ENCODE results near the gene LMOD1.

- TF ChIP-seq CTCF (IDR thresholded peaks at IDR 0.05) (no peak), POLR2AphosphoS5 (IDR thresholded peaks at IDR 0.05; ENCODE audit: low read depth, low read length) (no peak), FOXM1 (IDR thresholded peaks at IDR 0.05; ENCODE audit: low read depth) (no peak), FOXJ3 (CRISPR knock-in tag; IDR thresholded peaks at IDR 0.05) (no peak), TAF1 (IDR thresholded peaks at IDR 0.05; ENCODE audit: borderline replicate concordance, low read depth, low read length) (no peak), YY1 (IDR thresholded peaks at IDR 0.05; ENCODE audit: low read depth) (no peak), ZBTB33 (IDR thresholded peaks at IDR 0.05; ENCODE audit: borderline replicate concordance, low read depth) (no peak), RXRA (IDR thresholded peaks at IDR 0.05; ENCODE audit: borderline replicate concordance, low read depth) (no peak)
Observed at GRCh38 chr1:201917362-201918033, 28.9 kb downstream of the LMOD1 start.
